ENCODE measurements around the gene FAM222A.

DNA sequence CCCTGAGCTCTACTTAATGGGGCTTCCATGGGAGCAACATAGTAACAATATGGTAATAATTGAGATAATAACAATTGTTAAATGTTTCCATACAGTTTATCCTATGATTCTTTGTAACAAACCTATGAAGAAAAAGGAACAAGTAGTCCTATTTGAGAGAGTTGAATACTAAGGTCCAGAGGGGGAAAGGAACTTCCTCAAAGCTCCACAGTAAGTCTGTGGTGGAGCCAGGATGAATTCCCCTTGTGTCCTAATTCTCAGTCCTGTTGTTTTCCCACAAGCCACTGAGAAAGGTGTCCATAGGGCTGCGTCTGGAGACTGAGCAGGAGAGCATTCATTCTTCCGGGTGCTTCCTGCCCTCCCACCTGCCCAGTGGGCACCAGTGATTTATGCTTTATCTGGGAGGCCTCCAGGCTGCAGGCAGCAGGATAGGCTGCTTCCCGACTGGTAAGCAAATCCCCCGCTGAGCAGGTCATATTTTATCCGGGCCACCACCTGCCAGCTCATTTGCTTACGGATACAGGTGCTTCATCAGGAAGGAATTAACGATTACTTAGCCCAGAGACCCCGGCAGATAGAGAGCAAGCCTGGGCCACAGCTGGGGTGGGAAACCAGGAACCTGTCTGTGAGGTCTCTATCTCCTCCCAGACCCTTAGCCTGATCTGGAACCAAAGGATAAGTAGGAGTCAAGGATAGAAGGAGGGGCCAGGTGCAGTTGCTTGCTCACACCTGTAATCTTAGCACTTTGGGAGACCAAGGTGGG is 33.9 kb upstream of the FAM222A start:
- TF ChIP-seq, protein P1, sequence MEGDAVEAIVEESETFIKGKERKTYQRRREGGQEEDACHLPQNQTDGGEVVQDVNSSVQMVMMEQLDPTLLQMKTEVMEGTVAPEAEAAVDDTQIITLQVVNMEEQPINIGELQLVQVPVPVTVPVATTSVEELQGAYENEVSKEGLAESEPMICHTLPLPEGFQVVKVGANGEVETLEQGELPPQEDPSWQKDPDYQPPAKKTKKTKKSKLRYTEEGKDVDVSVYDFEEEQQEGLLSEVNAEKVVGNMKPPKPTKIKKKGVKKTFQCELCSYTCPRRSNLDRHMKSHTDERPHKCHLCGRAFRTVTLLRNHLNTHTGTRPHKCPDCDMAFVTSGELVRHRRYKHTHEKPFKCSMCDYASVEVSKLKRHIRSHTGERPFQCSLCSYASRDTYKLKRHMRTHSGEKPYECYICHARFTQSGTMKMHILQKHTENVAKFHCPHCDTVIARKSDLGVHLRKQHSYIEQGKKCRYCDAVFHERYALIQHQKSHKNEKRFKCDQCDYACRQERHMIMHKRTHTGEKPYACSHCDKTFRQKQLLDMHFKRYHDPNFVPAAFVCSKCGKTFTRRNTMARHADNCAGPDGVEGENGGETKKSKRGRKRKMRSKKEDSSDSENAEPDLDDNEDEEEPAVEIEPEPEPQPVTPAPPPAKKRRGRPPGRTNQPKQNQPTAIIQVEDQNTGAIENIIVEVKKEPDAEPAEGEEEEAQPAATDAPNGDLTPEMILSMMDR (IDR thresholded peaks at IDR 0.05; ENCODE audit: insufficient read depth, low read length, poor library complexity, severe bottlenecking) = no peak
- no peak for TF ChIP-seq EZH2phosphoT487 (conservative IDR thresholded peaks at IDR 0.05; ENCODE audit: low read length)

Measured in SU-DHL-6 (cell line).